ENCODE data around the gene SEMA5B. TPM values are rescaled to one million over a fixed set of nuclear protein-coding genes. Genes with fewer than 3 reads are reported as not detected.

The SEMA5B gene
- total RNA-seq, 2 donors from 2014 or later, result 0.09 to 2.9 TPM

DNA sequence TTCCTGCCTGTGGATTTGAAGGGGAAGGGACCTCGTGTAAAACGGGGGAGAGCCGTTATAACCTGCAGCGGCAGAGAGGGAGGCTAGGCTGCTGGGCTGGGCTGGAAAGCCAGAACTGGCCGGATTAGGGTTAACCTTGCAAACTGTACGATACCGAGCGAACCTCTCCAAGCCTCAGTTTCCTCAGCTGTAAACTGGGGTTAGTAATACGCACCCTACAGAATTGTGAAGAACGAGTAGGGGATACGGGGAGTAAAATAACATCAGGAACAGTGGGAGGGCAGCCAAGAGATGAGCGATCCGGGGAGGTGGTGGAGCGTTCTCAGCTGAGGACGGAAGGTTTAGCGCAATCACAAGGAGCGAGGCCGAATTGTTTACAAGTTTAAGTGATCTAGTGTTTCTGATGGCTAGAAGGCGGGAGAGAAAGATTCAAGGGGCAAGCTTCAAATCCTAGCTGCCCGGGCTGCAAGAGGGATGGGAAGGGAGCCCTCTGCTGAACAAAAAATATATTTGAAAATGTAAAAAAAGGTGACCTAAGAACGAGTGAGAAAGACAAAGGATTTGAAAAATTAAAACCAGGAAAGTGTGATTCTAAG, 768 bp upstream of the SEMA5B start:
- no peaks in the 10 kb centered on the region for H3K4me1 ChIP-seq (replicated peaks)
- no peaks in the 10 kb centered on the region for H3K36me3 ChIP-seq
- H3K4me3 ChIP-seq, result peak overlapping the region; percentile 26 to 45
- H3K27me3 ChIP-seq (replicated peaks; ENCODE audit: insufficient read depth), result no peaks in the 10 kb centered on the region
- WGBS, result 1% methylated on average over 21 of the region's 21 CpGs
- intact Hi-C loops (cut with DNase I), result loop anchor here (5.0 to 10.0 kb wide), 4 partner anchors 86 to 1481 kb away; partner anchors contain the start of gene POLQ
- H3K9me3 ChIP-seq, result no peaks in the 10 kb centered on the region
- no peak overlapping the region for H3K27ac ChIP-seq
- TF ChIP-seq POLR2AphosphoS5 (IDR thresholded peaks at IDR 0.05), result no peak
- TF ChIP-seq, protein P1, sequence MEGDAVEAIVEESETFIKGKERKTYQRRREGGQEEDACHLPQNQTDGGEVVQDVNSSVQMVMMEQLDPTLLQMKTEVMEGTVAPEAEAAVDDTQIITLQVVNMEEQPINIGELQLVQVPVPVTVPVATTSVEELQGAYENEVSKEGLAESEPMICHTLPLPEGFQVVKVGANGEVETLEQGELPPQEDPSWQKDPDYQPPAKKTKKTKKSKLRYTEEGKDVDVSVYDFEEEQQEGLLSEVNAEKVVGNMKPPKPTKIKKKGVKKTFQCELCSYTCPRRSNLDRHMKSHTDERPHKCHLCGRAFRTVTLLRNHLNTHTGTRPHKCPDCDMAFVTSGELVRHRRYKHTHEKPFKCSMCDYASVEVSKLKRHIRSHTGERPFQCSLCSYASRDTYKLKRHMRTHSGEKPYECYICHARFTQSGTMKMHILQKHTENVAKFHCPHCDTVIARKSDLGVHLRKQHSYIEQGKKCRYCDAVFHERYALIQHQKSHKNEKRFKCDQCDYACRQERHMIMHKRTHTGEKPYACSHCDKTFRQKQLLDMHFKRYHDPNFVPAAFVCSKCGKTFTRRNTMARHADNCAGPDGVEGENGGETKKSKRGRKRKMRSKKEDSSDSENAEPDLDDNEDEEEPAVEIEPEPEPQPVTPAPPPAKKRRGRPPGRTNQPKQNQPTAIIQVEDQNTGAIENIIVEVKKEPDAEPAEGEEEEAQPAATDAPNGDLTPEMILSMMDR (IDR thresholded peaks at IDR 0.05), result peak in 2 of 4 experiments; percentile 51 to 60
- DNase-seq (ENCODE audit: low spot score), result peak; percentile 25

DNA sequence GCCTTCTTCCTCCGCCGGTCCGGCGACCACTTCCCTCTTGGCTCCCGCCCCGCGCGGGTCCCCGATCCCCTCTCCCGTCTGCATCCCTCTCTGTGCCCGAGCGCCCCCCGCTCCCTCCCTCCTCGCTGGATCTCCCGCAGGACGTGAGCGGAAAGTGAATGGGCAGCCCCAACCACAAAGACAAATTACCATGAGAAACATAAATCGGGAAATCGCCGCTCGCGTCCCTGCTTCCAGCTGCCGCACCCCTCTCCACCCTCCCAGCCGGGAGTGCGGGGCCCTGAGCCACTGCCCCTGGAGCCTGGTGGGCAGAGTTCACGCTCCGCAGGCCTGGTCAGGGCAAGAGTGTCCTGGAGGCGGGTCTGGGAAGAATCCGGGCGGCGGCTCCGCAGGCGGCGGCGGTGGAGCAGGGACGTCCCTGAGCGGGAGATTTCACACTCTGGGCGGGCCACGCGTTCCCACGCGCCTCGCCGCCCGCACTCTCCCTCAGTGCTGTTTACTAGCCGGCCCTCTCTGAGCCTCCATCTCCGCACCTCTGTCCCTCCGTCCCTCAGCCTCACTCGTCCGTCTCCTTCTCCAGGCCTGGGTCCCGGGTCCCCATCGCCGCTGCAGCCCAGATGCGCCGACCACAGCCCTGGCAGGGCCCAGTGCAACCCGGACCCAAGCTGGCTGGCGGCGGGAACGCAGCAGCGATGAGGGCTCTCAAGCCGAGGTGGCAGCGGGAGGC, 835 bp downstream of the SEMA5B start:
- Histone ChIP-seq H3K27ac (no peak overlapping the region), H3K36me3 (no peaks in the 10 kb centered on the region), H3K27me3 (replicated peaks; ENCODE audit: insufficient read depth) (no peaks in the 10 kb centered on the region), H3K4me1 (replicated peaks) (no peaks in the 10 kb centered on the region), H3K4me3 (peak overlapping the region; percentile 26 to 45), H3K9me3 (no peaks in the 10 kb centered on the region)
- intact Hi-C loops (cut with DNase I), result loop anchor here (5.0 to 10.0 kb wide), 4 partner anchors 84 to 1479 kb away; partner anchors contain the start of gene POLQ
- no peak for TF ChIP-seq POLR2AphosphoS5 (IDR thresholded peaks at IDR 0.05)
- no peak for TF ChIP-seq POLR2A (IDR thresholded peaks at IDR 0.05)
- TF ChIP-seq, protein P1 (IDR thresholded peaks at IDR 0.05), result no peak
- no peak for DNase-seq (ENCODE audit: low spot score)
- under 1% methylated on average over 49 of the region's 62 CpGs for WGBS

GRCh38 chr3:123025642-123026521, 1.7 kb downstream of the SEMA5B start:
- TF ChIP-seq POLR2AphosphoS5 (IDR thresholded peaks at IDR 0.05) (no peak), POLR2A (IDR thresholded peaks at IDR 0.05) (no peak)
- TF ChIP-seq, protein P1 (IDR thresholded peaks at IDR 0.05), result no peak

DNA sequence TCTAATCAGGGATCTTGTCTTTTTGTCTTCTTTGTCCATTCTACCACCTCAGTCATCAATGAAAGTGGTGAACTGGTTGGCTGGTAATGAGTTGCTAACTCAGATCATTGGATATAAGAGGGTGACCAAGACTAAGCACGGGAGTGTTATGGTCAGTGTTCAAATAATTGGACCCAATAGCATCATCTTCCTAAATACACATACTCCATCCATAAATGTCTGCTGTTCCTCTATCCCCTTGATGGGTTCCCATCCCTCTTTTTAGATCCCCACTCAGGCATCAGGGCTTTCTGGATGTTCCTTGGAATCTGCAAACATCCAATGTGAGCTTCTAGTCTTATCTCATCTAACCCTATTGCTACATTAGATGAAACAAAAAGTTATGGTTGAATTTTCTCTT, 3.5 kb downstream of the SEMA5B start:
- Histone ChIP-seq H3K9me3 (no peaks in the 10 kb centered on the region), H3K4me1 (replicated peaks) (no peaks in the 10 kb centered on the region), H3K4me3 (no peak overlapping the region), H3K27me3 (replicated peaks; ENCODE audit: insufficient read depth) (no peaks in the 10 kb centered on the region), H3K27ac (no peak overlapping the region), H3K36me3 (no peaks in the 10 kb centered on the region)
- DNase-seq (ENCODE audit: low spot score), result no peak
- WGBS, result 94% methylated on average over 1 of the region's 1 CpG
- intact Hi-C loops (cut with DNase I), result loop anchor here (10.0 kb wide), 1 partner anchor 231 kb away; no protein-coding TSS in a partner anchor
- no peak for TF ChIP-seq POLR2AphosphoS5 (IDR thresholded peaks at IDR 0.05)
- no peak for TF ChIP-seq POLR2A (IDR thresholded peaks at IDR 0.05)
- TF ChIP-seq, protein P1 (IDR thresholded peaks at IDR 0.05), result no peak

More at GRCh38 chr3:123025642-123026521, 1.7 kb downstream of the SEMA5B start:
- no peaks in the 10 kb centered on the region for H3K27me3 ChIP-seq (replicated peaks; ENCODE audit: insufficient read depth)
- no peak overlapping the region for H3K27ac ChIP-seq
- no peaks in the 10 kb centered on the region for H3K36me3 ChIP-seq
- no peaks in the 10 kb centered on the region for H3K9me3 ChIP-seq
- DNase-seq (ENCODE audit: low spot score), result no peak
- intact Hi-C loops (cut with DNase I), result loop anchor here (5.0 to 10.0 kb wide), 4 partner anchors 84 to 1479 kb away; partner anchors contain the start of gene POLQ
- H3K4me3 ChIP-seq, result peak overlapping the region; percentile 26 to 45
- 27% methylated on average over 33 of the region's 33 CpGs for WGBS
- H3K4me1 ChIP-seq (replicated peaks), result no peaks in the 10 kb centered on the region
